ENCODE data around the gene NCR3LG1. TPM values are rescaled to one million over a fixed set of nuclear protein-coding genes. Genes with fewer than 3 reads are reported as not detected.

NCR3LG1 gene
- total and polyA plus RNA-seq, 9 of the 15 experiments (the other 6 are each of a cell fraction or from before 2014, with no cell fraction given): 4.1 to 39.8 (median 25.1) TPM

DNA sequence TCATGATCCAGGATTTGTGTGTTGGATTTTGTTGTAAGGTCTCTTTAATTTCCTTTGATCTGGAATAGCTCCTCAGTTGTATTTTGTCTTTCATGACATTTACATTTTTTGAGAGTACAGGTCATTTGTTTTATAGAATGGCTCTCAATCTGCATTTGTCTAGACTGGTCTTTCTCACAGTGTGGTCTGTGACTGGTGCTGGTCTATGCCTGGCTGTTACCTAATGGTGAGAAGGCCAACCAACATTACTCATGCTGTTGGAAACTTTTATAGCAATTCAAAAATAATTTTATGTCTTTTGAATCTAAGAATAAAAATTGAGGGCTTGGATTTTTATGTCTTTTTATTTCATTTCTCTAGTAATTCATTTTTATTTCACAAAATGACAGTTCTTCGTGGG lies 3.9 kb upstream of the NCR3LG1 start (continued):
- TF ChIP-seq RAD21 (CRISPR knock-in tag; conservative IDR thresholded peaks at IDR 0.05 in 1 of 2, IDR thresholded peaks at IDR 0.05 in 1 of 2) (no peak), ZNF23 (CRISPR knock-in tag; IDR thresholded peaks at IDR 0.05) (no peak), NELFE (IDR thresholded peaks at IDR 0.05; ENCODE audit: insufficient read depth, insufficient read length) (no peak)

DNA sequence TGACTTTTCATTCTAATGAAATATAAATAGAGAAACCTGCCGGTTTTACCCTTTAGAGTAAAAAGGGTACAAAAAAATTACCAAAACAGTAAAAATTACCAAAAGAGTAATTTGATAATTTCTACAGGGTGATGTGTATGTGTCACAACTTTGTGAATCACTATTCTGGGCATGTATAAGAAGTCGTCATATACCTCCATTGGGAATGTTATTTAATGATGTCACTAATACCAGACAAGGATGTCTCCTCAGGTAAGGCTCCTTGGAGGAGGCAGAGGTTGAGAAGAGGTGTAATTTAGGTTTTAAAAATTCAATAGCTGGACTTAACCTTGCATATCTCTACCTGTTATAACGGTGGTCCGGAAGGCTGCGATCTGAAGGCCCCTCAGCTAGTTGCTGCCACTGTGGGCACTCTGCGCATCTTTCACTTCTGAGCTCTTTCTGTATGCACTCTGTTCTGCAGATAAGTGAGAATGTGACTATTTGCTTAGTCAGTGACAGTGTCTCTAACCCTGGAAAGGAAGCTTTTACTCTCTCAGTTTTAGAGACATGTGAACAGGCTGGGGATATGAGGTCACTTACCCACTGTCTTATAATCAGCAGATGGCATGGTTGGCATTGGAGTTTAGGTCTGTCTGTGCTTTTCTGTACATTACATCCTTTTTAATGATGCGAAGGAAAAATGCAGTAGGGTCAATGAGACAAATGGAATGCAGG lies 987 bp upstream of the NCR3LG1 start:
- FAIRE-seq (no peak), DNase-seq (ENCODE audit: extremely low read depth in 1 of 4, low spot score in 3 of 4) (no peak), ATAC-seq (no peak)
- intact Hi-C loops (cut with micrococcal nuclease) (no loop called here), in situ Hi-C loops (cut with MboI) (no loop called here)
- POLR2A ChIA-PET: no interaction called here
- Histone ChIP-seq H3K9me1 (ENCODE audit: control insufficient read depth, insufficient read depth, low read length) (no peaks in the 10 kb centered on the region), H3K9me3 (replicated peaks; ENCODE audit: control insufficient read depth, insufficient read depth, low read depth, low read length) (peaks cover 2% of the 10 kb centered on the region; the same call in 1 of the 2 replicates), H2AFZ (ENCODE audit: low read depth, low read length) (peak overlapping the region; percentile 85), H3K9ac (ENCODE audit: insufficient read depth in 1 of 2, low read depth in 2 of 2, low read length in 2 of 2) (no peak overlapping the region; a peak in 1 of 4 replicates), H3K4me1 (replicated peaks in 1 of 2; ENCODE audit: control insufficient read depth in 2 of 2, insufficient read depth in 2 of 2, low read length in 2 of 2) (peaks cover 7 to 25% of the 10 kb centered on the region in 2 experiments; a peak in 4 of 5 replicates), H3K27me3 (ENCODE audit: control insufficient read depth in 2 of 2, insufficient read depth in 2 of 2, low read length in 2 of 2) (no peaks in the 10 kb centered on the region), H3K79me2 (ENCODE audit: control insufficient read depth, insufficient read depth, low read length) (peaks cover 33% of the 10 kb centered on the region), H4K20me1 (replicated peaks; ENCODE audit: control insufficient read depth, insufficient read depth, low read length) (no peaks in the 10 kb centered on the region), H3K4me3 (no peak overlapping the region), H3K27ac (ENCODE audit: extremely low read depth, low read depth, low read length) (no peak overlapping the region), H3K36me3 (ENCODE audit: control insufficient read depth, insufficient read depth, low read length) (peaks cover 6% of the 10 kb centered on the region; the same call in 1 of the 3 replicates), H3K4me2 (ENCODE audit: insufficient read depth, low read length) (no peak overlapping the region)
- WGBS (ENCODE audit: insufficient coverage, low coverage, missing lambda C conversion rate): 90% methylated on average over 7 of the region's 7 CpGs
- CTCF ChIA-PET (ENCODE audit: low intra/inter-chr PET ratio): no interaction called here
- no TSS peak for BruUV-seq (replicated peaks)
- TF ChIP-seq YY1 (IDR thresholded peaks at IDR 0.05; ENCODE audit: borderline replicate concordance in 1 of 3, control insufficient read depth in 1 of 3, extremely low read depth in 1 of 3, insufficient read depth in 3 of 3, insufficient read length in 1 of 3, insufficient replicate concordance in 2 of 3, low read depth in 1 of 3, low read length in 2 of 3) (no peak), ZBTB17 (CRISPR knock-in tag; IDR thresholded peaks at IDR 0.05) (no peak), L3MBTL2 (IDR thresholded peaks at IDR 0.05) (no peak), MYNN (IDR thresholded peaks at IDR 0.05) (no peak), MYNN (CRISPR knock-in tag; IDR thresholded peaks at IDR 0.05) (no peak), ZNF3 (CRISPR knock-in tag; IDR thresholded peaks at IDR 0.05) (no peak), SP1 (CRISPR knock-in tag; IDR thresholded peaks at IDR 0.05) (no peak), XRCC5 (IDR thresholded peaks at IDR 0.05; ENCODE audit: low read depth, low read length) (no peak), MYC (IDR thresholded peaks at IDR 0.05; ENCODE audit: low read depth, low read length) (no peak), MYC (CRISPR knock-in tag; IDR thresholded peaks at IDR 0.05; ENCODE audit: borderline replicate concordance, low read depth) (no peak)
- TF ChIP-seq, protein P1, sequence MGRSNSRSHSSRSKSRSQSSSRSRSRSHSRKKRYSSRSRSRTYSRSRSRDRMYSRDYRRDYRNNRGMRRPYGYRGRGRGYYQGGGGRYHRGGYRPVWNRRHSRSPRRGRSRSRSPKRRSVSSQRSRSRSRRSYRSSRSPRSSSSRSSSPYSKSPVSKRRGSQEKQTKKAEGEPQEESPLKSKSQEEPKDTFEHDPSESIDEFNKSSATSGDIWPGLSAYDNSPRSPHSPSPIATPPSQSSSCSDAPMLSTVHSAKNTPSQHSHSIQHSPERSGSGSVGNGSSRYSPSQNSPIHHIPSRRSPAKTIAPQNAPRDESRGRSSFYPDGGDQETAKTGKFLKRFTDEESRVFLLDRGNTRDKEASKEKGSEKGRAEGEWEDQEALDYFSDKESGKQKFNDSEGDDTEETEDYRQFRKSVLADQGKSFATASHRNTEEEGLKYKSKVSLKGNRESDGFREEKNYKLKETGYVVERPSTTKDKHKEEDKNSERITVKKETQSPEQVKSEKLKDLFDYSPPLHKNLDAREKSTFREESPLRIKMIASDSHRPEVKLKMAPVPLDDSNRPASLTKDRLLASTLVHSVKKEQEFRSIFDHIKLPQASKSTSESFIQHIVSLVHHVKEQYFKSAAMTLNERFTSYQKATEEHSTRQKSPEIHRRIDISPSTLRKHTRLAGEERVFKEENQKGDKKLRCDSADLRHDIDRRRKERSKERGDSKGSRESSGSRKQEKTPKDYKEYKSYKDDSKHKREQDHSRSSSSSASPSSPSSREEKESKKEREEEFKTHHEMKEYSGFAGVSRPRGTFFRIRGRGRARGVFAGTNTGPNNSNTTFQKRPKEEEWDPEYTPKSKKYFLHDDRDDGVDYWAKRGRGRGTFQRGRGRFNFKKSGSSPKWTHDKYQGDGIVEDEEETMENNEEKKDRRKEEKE (IDR thresholded peaks at IDR 0.05; ENCODE audit: borderline replicate concordance in 1 of 2, control insufficient read depth in 1 of 2, low read depth in 2 of 2, low read length in 1 of 2): no peak
- TF ChIP-seq, protein P2, sequence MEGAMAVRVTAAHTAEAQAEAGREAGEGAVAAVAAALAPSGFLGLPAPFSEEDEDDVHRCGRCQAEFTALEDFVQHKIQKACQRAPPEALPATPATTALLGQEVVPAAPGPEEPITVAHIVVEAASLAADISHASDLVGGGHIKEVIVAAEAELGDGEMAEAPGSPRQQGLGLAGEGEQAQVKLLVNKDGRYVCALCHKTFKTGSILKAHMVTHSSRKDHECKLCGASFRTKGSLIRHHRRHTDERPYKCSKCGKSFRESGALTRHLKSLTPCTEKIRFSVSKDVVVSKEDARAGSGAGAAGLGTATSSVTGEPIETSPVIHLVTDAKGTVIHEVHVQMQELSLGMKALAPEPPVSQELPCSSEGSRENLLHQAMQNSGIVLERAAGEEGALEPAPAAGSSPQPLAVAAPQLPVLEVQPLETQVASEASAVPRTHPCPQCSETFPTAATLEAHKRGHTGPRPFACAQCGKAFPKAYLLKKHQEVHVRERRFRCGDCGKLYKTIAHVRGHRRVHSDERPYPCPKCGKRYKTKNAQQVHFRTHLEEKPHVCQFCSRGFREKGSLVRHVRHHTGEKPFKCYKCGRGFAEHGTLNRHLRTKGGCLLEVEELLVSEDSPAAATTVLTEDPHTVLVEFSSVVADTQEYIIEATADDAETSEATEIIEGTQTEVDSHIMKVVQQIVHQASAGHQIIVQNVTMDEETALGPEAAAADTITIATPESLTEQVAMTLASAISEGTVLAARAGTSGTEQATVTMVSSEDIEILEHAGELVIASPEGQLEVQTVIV (CRISPR knock-in tag; IDR thresholded peaks at IDR 0.05; ENCODE audit: borderline replicate concordance): no peak

Measured in K562 (cell line).